ENCODE data around the gene IFI6.

DNA sequence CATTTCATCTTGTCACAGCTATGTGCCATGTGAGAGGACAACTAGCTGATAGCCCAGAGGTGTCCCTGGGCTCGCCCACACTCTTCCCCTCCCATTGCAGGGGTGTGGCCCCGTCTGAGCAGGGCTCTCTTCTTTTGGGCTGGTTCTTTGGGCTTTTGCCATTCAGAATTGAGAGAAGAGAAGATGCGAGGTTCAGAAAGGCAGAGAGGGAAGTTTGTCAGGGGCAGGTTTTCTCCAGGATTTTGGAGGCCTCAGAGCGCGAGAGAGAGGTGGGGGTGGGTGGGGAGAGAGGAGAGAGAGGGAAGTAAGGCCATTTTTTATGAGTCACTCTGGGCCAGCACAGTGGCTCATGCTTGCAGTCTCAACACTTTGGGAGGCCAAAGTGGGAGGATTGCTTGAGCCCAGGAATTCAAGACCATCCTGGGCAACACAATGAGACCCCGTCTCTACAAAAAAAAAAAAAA lies 5.2 kb downstream of the IFI6 start:
- TF ChIP-seq CTCF (IDR thresholded peaks at IDR 0.05; ENCODE audit: low read length) (no peak), EZH2 (IDR thresholded peaks at IDR 0.05; ENCODE audit: borderline replicate concordance, low read length) (no peak)
